ENCODE results near the gene THADA. TPM values are rescaled to one million over a fixed set of nuclear protein-coding genes. Genes with fewer than 3 reads are reported as not detected.

The THADA gene
- total RNA-seq, 6 donors from 2014 or later, result 23.6 to 57.5 (median 37.3) TPM

- no peaks in the 10 kb centered on the region for H3K27me3 ChIP-seq
- H3K4me3 ChIP-seq, result no peak overlapping the region
- H3K9me3 ChIP-seq, result no peaks in the 10 kb centered on the region
- H3K36me3 ChIP-seq, result peaks cover 0 to 15% (median 4%) of the 10 kb centered on the region in 4 donors
- peaks cover 14 to 27% (median 16%) of the 10 kb centered on the region in 4 donors for H3K4me1 ChIP-seq
- 54 to 62% methylated on average over 6 of the region's 6 CpGs for WGBS, 2 donors
- DNase-seq, result no peak
- no peak for TF ChIP-seq POLR2A (IDR thresholded peaks at IDR 0.05)
- no peak for TF ChIP-seq CTCF (IDR thresholded peaks at IDR 0.05)
- TF ChIP-seq EP300 (IDR thresholded peaks at IDR 0.05), result peak in 1 of 4 donors; percentile 31
- TF ChIP-seq POLR2AphosphoS5 (IDR thresholded peaks at IDR 0.05), result peak in 1 of 2 donors; percentile 29
- ATAC-seq (ENCODE audit: low FRiP score in 2 of 2), result peak; percentile 5 to 35
- H3K27ac ChIP-seq, result peak overlapping the region; percentile 37 to 75 (median 58)
Measured at GRCh38 chr2:43276266-43276941, 319.4 kb downstream of the THADA start.

GRCh38 chr2:43274721-43275120 is 321.1 kb downstream of the THADA start:
- Histone ChIP-seq H3K36me3 (peaks cover 0 to 9% (median 2%) of the 10 kb centered on the region in 4 donors), H3K4me1 (peaks cover 22 to 38% (median 28%) of the 10 kb centered on the region in 4 donors), H3K27me3 (no peaks in the 10 kb centered on the region), H3K27ac (no peak overlapping the region), H3K4me3 (no peak overlapping the region), H3K9me3 (no peaks in the 10 kb centered on the region)
- DNase-seq (no peak), ATAC-seq (ENCODE audit: low FRiP score in 2 of 2) (no peak)
- TF ChIP-seq EP300 (IDR thresholded peaks at IDR 0.05) (no peak), POLR2A (IDR thresholded peaks at IDR 0.05) (no peak)
- WGBS, 2 donors, result 97 to 98% methylated on average over 4 of the region's 4 CpGs

- Histone ChIP-seq H3K27me3 (no peaks in the 10 kb centered on the region), H3K4me1 (peaks cover 29 to 45% (median 35%) of the 10 kb centered on the region in 4 donors), H3K9me3 (no peaks in the 10 kb centered on the region), H3K36me3 (peaks cover 0 to 3% (median under 1%) of the 10 kb centered on the region in 4 donors), H3K4me3 (no peak overlapping the region), H3K27ac (no peak overlapping the region)
- TF ChIP-seq CTCF (IDR thresholded peaks at IDR 0.05) (no peak), POLR2A (IDR thresholded peaks at IDR 0.05) (no peak), EP300 (IDR thresholded peaks at IDR 0.05) (no peak), POLR2AphosphoS5 (IDR thresholded peaks at IDR 0.05) (no peak)
- DNase-seq (no peak), ATAC-seq (ENCODE audit: low FRiP score in 2 of 2) (no peak)
- 83 to 94% methylated on average over 4 of the region's 4 CpGs for WGBS, 2 donors
Measured at GRCh38 chr2:43274055-43274454, 321.8 kb downstream of the THADA start.

GRCh38 chr2:43273529-43273928 is 322.3 kb downstream of the THADA start:
- no peaks in the 10 kb centered on the region for H3K9me3 ChIP-seq
- TF ChIP-seq POLR2AphosphoS5 (IDR thresholded peaks at IDR 0.05) (no peak), EP300 (IDR thresholded peaks at IDR 0.05) (no peak)
- peaks cover 0 to 3% (median 0%) of the 10 kb centered on the region in 4 donors for H3K36me3 ChIP-seq
- 78 to 89% methylated on average over 4 of the region's 4 CpGs for WGBS, 2 donors
- H3K27ac ChIP-seq, result no peak overlapping the region
- H3K27me3 ChIP-seq, result no peaks in the 10 kb centered on the region
- ATAC-seq (ENCODE audit: low FRiP score in 2 of 2) (no peak), DNase-seq (no peak)
- peaks cover 34 to 49% (median 40%) of the 10 kb centered on the region in 4 donors for H3K4me1 ChIP-seq
- no peak overlapping the region for H3K4me3 ChIP-seq

- WGBS, 2 donors, result 85 to 92% methylated on average over 3 to 4 of the region's 4 CpGs
- ATAC-seq (ENCODE audit: low FRiP score in 2 of 2) (no peak), DNase-seq (no peak)
- H3K27ac ChIP-seq, result peak overlapping the region in 2 of 4 donors; percentile 78 to 87
- peaks cover 34 to 45% (median 39%) of the 10 kb centered on the region in 4 donors for H3K4me1 ChIP-seq
- no peaks in the 10 kb centered on the region for H3K9me3 ChIP-seq
- no peaks in the 10 kb centered on the region for H3K27me3 ChIP-seq
- no peak overlapping the region for H3K4me3 ChIP-seq
- TF ChIP-seq POLR2A (IDR thresholded peaks at IDR 0.05), result no peak
- no peak for TF ChIP-seq EP300 (IDR thresholded peaks at IDR 0.05)
- no peak for TF ChIP-seq CTCF (IDR thresholded peaks at IDR 0.05)
- TF ChIP-seq POLR2AphosphoS5 (IDR thresholded peaks at IDR 0.05), result no peak
- peaks cover 0 to 3% (median 0%) of the 10 kb centered on the region in 4 donors for H3K36me3 ChIP-seq
Measured at GRCh38 chr2:43270930-43271615, 324.8 kb downstream of the THADA start.

Data from upper lobe of left lung (tissue), 6 donors.